Vagina (tissue), 2 donors: Measurements from ENCODE around the gene SYMPK.

Experiments
- CTCF ChIP-seq, 3 experiments: fragments of 450-650 bp in 2 of 3; fragments of 200-600 bp in 1 of 3; sonication (generic) in 1 of 3; IDR thresholded peaks; one replicate each; pipeline ENCODE4 v1.5.1; 2017 to 2019; ENCODE audit warnings: antibody characterized with exemption in 3 of 3, mild to moderate bottlenecking in 2 of 3, moderate library complexity in 2 of 3
- POLR2A ChIP-seq, 2 donors: fragments of 450-650 bp; IDR thresholded peaks; one replicate each; pipeline ENCODE4 v1.6.1; 2017; ENCODE audit warnings: antibody characterized with exemption in 2 of 2, mild to moderate bottlenecking in 2 of 2, moderate library complexity in 2 of 2

DNA sequence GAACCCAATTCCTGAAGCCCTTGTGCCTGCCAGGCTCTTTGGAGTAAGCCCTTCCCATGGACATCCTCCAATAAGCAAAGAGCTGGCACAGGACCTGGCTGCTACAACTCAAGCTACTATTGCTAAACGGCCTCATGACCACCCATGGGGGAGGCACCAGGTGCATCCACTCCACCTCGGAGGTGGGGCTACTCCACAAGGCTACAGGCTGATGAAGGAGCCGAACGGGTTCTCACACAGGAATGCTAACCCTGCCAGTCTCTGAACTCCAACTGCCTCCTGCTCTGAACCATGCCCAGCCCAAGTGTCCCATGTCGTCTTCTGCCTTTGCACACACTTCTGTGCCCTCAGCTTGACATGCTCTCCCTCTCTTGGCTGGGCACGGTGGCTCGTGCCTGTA is 10.0 kb downstream of the SYMPK start:
- TF ChIP-seq CTCF (IDR thresholded peaks at IDR 0.05) (no peak), POLR2A (IDR thresholded peaks at IDR 0.05) (no peak)
